ENCODE measurements around the gene PIF1.

DNA sequence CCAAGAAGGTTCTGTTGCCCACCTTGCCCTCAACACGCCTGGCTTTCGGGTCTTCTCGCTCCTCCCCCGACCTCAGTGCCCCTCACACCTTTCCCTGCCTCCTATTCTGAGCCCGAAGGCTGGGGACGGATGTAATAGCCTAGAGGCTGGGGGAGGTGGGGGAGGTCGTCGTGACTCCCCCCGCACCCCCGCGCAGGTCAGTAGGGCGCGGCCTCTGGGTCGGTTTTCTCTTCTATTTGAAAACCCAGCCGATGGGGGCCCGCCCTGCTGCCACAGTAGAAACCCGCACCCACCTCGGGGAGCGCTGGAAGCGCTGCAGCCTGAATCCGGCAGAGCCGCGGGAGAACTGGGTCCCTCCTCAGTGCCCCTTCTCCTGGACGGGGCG, 49.1 kb downstream of the PIF1 start:
- TF ChIP-seq, protein P1, sequence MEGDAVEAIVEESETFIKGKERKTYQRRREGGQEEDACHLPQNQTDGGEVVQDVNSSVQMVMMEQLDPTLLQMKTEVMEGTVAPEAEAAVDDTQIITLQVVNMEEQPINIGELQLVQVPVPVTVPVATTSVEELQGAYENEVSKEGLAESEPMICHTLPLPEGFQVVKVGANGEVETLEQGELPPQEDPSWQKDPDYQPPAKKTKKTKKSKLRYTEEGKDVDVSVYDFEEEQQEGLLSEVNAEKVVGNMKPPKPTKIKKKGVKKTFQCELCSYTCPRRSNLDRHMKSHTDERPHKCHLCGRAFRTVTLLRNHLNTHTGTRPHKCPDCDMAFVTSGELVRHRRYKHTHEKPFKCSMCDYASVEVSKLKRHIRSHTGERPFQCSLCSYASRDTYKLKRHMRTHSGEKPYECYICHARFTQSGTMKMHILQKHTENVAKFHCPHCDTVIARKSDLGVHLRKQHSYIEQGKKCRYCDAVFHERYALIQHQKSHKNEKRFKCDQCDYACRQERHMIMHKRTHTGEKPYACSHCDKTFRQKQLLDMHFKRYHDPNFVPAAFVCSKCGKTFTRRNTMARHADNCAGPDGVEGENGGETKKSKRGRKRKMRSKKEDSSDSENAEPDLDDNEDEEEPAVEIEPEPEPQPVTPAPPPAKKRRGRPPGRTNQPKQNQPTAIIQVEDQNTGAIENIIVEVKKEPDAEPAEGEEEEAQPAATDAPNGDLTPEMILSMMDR (conservative IDR thresholded peaks at IDR 0.05; ENCODE audit: low read length): no peak
- no peak for TF ChIP-seq EZH2phosphoT487 (IDR thresholded peaks at IDR 0.05; ENCODE audit: borderline replicate concordance)

Data from Loucy (cell line).